T-helper 1 cell treated with Interleukin-12 subunit alpha and Interleukin-12 subunit beta and Interleukin-4 antibody, amounts not matched to agents 30 ng/mL and 1 ng/mL, for 36 hours (primary cell): ENCODE results near the gene ADAMTS7. TPM values are rescaled to one million over a fixed set of nuclear protein-coding genes. Genes with fewer than 3 reads are reported as not detected.
"Not testable (repeated sequence)": the region's sequence is repeated elsewhere in the genome, so short reads cannot be mapped to it uniquely, and the experiment has no call there.

Experiments used
- intact Hi-C: fragments of 100-400 bp; cut with micrococcal nuclease; formaldehyde crosslinking; loops from one replicate; pipeline ENCODE4 v1.15.1; 2024
- total RNA-seq: library from RNA; stranded (reverse); gene quantifications from 2 replicates; pipeline ENCODE4 v1.2.3, GENCODE V29; 2022

The ADAMTS7 gene
- total RNA-seq, 1 donor from 2014 or later, result 0.32 TPM

DNA sequence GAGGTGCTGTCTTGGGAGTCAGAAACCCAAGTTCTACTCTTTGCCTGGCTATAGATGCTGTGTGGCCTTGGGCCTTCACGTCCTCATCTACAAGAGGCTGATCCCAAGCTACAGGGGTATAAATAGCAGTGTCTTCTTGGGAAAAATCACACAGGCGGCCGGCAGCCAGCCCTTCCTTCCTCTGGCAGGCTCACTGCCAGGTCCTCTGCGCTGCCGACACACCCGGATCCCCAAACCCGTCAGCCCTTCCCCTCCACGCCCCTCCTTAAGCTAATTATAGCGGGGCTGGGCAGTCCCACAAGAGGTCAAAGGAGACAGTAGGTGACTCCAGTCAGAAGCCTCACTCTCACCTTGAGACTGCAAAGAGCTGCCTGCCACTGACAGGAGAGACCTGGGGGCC is 31.3 kb downstream of the ADAMTS7 start:
- intact Hi-C loops, result not testable (repeated sequence)

DNA sequence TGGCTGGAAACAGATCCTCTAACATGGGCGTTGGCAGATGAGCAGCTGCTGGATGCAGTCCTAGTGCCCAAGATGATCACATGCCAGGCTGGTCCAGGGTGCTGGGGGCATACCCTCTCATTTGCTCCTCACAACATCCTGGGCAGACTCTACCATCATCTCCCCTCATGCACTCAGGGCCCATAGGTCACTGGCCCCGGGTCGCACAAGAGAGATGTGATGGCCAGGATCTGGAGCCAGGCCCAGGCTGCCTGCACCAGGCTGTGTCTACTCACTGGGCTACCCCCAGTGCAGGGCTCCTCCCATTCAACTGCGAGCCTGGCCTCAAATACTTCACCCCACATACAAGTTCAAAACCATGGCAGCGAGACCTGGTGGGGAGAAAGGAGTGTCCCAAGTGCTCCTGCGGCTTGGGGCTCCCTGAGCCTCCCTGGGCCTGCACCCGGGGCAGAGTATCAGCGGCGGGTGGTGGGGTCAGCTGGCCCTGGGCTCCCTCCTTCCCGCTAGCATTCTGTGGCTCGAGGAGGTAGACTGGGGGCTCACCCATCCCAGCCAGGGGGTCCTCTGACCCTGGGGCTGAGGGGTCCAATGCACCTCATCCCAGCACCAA is 32.0 kb downstream of the ADAMTS7 start:
- intact Hi-C loops, result not testable (repeated sequence)

DNA sequence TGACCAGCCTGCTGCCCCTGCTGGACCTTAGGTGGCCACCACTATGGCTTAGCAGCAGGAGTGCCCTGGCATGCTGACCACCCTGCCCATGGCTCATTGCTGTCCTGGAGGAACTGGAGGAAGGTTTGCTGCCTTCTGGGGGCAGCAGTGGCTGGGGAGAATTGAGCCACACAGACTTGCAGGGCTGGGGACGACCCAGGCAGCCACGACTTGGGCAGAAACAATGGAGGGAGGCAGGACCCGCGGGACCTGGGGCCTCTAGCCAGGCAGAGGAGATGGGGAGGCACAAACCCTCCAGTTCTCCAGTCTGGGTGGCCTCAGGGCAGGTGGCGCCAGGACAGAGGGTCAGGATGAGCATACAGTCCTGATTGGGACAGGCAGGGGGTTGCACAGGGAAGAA is 32.8 kb downstream of the ADAMTS7 start:
- intact Hi-C loops, result no loop called here

DNA sequence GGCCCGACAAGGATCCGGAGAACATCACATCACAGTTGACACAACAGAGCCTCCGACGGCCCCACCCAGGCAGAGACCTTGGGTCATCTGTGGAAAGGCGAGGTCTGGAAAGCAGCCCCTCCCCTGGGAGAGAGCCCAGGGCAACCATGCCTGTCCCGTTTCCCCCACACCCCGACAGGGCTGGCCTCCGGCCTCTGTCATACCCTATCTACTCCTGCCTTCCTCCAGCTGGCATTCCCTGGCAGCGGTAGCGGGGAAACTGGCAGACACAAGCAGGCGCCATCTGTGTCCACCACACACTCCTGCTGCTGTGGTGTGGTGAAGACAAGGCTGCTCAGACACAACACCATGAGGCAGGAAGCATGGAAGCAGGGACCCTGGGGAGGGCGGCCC is 33.3 kb downstream of the ADAMTS7 start:
- intact Hi-C loops, result not testable (repeated sequence)

DNA sequence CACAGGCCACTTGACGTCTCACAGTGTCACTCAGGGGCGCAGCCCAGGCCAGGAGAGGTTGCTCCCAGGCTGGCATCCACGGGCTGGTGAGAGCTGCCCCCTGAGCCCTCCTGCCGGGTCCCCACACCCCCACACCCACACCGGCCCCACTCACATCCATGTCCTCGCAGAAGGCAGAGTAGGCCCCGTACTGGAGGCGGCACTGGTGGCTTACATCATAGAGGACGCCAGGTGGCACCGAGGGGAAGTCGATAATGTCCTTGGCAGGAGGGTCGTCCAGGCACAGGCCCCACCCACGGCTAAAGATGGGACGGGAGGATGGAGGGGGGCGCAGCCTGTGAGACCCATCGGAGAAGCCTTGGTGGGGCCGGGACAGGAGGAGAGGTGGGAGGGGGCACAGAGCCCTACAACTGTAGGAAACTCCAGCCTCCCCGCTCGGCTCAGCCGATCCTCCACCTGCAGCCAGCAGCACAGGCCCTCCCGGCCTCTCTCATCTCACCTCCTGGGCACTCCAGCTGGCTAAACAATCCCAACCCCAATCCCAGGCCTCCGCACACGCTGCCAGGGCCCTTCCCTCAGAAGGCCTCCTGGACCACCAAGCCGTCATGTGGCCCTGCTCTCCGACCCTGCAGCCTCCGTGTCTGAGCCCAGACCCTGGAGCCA is 33.8 kb downstream of the ADAMTS7 start:
- intact Hi-C loops, result not testable (repeated sequence)

DNA sequence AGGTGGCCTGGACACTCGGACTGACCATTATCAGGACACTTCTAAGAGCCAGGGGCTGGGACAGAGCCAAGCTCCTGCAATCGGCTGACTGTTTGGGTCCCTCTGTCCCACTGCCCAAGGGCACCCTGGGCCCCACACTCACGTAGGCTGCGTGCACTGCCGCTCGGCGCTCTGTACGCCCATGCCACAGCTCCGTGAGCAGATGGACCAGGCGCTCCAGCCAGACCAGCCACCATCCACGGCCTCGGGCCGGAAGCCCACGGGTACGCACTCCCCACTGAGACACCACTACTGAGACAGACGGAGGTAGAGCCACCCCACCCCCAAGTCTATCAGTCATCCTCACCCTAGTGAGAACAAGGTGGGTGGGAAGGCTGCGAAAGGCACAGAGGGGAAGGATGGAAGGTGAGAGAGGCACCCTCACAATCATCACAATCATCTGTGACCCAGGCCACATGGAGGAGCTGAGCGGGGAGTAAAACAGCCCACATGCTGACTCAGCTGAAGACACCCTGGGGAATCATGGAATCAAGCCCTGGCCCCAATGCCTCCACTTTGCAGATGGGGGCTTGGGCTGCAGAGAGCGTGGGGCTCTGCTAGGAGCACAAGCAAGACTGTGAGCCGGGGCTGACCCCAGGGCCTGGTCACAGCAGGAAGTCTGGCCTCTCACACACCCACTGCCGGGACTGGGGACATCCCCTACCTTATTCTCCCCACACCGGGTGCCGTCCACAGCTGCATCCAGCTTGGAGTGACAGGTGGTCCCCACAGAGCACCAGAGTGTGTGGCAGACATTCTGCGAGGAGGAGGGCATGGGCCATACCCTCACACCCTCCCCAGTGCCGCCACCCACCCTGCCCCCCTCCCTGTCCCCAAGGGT is 35.0 kb downstream of the ADAMTS7 start:
- intact Hi-C loops, result not testable (repeated sequence)

DNA sequence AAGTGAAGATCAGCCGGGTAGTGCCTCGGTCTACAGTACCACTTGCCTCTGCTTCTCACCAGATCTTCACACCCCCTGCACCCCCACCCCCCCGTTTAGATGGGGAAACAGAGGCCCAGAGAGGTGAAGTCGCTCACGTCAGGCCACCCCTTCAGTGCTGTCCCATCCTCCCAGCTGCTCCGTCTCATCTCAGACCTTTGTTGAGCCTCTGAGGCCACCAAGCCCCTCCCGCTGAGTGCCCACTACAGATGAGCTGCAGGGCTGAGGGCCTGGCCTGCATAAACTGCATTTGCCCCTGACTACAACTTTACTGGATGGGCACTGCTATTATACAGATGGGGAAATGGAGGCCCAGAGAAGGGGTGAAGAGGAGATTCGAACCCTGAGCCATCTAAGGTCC is 35.8 kb downstream of the ADAMTS7 start:
- intact Hi-C loops, result no loop called here

DNA sequence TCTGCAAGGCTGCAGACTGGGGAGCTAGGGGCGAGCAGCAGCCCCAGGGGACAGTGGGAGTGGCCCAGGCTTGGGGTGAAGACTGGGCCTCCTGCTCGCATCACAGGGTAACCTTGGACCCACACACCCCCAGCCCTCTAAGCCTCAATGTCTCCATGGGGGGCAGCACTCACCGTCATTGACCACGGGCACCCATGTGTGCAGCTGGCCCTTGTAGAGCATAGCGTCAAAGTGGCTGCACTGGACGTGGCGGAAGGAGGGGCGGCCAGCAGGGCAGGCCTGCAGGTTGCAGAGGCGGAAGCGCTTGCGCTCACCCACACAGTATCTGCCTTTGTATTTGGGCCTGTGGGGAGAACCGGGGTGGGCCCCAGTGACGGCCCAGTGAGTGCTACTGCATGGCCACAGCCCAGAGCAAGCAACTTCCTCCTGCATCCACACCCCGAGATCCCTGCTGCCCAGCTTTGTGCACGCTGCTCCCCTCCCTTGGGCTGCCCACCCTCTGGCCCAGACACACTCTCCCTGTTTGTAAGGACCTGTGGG is 36.7 kb downstream of the ADAMTS7 start:
- intact Hi-C loops, result not testable (repeated sequence)

DNA sequence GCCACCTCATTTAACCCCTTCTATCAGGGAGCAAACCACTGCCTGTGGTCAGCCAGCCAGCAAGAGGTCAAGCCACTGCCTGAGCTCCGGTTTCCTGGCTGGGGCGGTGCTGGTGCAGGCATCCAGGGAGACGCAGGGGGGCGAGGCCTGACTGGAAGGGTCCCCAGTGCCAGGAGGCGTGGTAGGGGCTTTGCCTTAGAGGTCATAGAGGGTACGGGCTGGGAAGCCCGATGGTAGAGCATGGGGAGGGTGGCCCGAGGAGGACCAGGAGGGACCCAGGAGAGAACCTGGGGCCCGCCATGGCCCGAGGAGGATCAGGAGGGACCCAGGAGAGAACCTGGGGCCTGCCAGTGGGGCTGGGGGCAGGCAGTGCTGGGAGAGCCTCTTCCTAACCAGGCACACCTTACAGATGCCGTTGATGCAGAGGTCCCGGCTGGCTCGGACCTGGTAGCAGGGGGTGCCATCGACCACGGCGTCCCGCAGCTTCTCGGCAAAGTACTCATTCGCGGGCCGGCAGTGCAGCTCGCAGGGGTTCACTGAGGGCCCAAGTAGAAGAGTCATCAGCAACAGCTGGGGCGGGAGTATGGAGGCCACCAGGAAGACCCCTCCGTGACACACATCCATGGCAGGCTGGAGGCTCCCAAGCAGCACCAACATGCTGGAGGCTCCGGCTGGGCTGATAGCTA is 37.4 kb downstream of the ADAMTS7 start:
- intact Hi-C loops, result not testable (repeated sequence)

DNA sequence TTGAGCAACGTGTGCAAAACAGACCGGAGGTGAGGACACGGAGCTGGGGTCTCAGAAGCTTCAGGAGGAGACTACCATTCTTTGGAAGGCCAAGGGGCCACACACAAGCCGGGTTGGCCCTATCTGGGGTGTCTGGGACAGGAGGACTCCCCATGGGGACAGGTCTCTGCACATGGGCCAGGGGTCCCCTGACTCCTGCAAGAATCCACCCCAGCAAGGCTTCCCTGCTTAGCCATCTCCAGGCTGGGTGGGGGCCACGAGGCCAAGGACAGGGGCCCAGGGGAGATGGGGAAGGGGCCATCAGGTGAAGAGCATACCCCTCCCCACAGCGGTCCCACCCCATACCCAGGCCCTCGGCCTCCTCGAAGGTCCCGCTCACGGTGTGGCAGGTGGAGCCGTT is 38.5 kb downstream of the ADAMTS7 start:
- intact Hi-C loops, result no loop called here

DNA sequence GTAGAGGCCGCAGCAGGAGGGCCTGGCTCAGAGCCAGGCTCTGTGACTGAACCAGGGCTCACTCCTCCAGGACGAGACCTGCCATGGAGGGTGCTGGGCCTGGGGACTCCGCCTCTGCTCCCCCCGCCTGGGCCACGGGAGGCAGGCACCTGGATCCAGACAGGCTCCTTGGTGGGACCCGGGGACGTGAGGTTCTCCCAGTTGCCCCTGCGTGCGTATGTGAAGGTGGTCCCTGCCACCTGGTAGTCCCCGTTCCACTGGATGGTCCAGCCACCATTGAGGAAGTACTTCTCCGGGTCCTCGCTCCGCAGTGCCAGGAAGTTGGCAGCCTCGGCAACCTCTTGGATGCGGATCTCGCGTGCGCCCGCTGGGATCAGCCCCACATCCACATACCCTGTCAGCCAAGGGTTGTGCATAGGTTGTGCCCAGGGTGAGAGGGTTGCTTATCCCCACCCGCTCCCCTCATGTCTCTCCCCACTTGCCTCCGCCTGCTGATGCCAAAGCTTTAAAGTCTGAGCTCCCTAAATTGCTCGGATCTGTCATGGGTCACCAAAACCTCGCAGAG is 39.7 kb downstream of the ADAMTS7 start:
- intact Hi-C loops, result not testable (repeated sequence)

DNA sequence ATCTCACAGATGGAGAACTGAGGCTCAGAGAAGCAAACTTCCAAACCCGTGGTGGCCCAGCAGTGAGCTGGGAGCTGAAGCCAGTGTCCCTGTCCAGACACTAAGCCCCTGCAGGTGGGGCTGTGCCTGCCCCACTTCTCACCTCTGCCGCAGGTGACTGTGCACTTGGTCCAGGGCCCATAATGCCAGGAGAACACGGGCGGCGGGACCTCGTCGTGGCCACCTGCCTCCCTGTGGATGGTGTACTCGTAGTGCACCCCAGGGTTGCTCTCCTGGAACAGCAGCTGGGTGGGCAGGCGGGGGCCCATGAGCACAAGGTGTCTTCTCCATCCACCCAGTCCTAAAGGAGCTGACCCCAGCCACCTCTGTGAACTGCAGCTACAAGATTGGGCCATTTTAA is 40.2 kb downstream of the ADAMTS7 start:
- intact Hi-C loops, result not testable (repeated sequence)

DNA sequence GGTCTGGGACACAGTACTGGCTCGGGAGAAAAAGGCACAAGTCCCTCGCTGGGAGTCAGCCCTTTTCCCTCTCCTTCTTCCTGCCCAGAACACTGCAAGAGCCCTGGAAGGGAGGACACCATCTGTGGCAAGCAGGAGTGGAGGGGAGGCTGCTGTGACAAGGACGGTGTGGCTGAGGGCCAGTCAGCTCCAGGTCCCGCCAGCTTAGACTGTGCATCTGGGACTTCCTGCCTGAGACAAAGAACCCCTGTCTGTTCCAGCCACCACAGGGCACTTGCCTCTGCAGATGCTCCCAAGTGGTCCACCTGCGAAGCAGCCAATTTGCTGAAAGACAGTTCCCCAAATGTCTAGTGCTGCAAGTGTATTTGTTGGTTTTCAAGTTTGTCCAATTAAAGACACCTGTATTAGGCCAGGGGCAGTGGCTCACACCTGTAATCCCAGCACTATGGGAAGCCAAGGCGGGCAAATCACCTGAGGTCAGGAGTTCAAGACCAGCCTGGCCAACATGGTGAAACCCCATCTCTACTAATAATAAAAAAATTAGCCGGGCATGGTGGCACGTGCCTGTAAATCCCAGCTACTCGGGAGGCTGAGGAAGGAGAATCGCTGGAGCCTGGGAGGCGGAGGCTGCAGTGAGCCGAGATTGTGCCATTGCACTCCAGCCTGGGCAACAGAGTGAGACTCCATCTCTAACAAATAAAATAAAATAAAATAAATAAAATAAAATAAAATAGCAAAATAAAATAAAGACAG is 41.6 kb downstream of the ADAMTS7 start:
- intact Hi-C loops, result loop anchor here (5.0 kb wide), 1 partner anchor 782 kb away; no protein-coding TSS in a partner anchor

DNA sequence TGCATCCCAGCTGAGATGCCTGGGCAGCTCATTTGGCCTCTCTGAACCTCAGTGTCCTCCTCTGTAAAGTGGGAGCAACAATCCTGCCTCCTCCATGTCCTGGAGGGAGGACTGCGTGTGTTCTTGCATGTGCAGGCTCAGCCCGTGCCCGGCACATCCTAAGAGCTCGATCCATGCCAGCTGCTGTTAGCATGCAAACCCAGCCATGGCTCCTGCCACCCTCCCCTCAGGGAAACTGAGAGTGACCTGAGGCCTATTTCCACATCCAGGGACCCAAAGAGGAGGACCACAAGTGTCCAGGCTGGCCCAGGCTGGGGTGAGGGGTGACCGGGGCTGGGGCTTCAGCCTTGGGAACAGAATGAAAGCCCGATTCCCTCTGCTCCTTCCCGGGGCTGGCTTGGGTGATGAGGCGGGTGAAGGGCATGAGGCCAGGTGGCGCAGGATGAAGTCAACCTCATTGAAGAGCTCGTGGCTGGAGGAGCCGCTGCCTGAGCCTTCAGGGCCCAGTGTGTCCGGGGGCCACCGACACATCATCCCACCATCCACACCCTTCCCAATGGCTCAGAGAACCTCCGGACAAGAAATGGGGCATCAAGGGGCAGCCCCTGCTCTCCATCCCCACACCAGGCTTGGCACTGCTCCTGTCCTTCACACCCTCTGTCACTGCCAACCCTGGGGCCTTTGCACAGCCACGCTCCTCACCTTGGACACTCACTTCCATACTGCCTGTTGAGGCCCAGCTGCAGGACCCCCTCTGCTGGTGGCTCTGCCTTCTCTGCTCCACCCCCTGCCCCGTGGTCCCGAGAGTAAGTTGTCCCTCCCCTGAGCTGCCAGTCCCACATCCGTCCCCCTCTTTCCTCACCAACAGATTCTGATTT is 42.5 kb downstream of the ADAMTS7 start:
- intact Hi-C loops, result loop anchor here (5.0 kb wide), 1 partner anchor 781 kb away; no protein-coding TSS in a partner anchor

DNA sequence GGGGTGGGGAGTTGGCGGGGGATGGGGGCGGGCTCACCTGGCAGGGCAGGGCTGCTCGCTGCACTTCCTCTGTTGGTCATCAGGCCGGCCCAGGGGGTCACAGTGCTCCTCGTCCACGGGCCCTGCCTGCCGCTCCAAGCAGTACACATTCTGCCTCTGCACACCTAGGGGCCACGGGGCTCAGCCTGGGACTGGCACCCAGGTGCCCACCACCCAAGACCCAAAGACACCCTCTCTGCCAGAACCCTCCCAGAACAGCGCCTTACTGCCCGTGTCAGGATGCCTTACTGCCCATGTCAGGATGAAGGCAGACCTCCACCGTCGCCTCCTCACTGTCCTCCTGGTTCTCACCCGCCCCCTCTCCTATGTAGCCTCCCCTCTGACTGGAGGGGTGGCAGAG is 43.2 kb downstream of the ADAMTS7 start:
- intact Hi-C loops, result loop anchor here (5.0 kb wide), 1 partner anchor 781 kb away; no protein-coding TSS in a partner anchor

DNA sequence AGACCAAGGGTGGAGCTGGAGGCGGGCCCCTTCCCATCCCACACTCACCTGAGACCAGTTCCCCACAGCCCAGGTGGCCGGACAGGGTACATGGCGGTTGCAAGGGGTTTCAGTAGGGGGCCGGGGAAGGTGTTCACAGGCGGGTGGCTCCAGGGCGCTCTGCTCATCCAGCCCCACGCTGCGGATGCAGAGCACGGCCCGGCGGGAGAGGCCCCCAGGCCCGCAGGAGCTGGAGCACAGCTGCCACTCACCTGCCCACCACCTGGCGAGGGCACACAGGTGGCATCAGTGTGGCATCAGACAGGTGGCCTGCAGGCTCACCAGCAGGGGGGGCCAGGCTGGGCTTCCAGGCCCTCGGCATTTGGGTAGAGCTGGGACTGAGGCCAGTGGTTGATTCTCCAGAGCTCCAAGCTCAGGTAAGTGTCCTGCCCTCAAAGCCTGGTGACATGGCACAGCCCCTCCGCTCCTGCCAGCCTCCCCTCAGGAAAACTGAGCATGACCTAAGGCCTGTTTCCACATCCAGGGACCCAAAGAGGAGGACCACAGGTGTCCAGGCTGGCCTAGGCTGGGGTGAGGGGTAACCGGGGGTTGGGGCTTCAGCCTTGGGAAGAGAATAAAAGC is 43.8 kb downstream of the ADAMTS7 start:
- intact Hi-C loops, result loop anchor here (5.0 kb wide), 1 partner anchor 780 kb away; no protein-coding TSS in a partner anchor

DNA sequence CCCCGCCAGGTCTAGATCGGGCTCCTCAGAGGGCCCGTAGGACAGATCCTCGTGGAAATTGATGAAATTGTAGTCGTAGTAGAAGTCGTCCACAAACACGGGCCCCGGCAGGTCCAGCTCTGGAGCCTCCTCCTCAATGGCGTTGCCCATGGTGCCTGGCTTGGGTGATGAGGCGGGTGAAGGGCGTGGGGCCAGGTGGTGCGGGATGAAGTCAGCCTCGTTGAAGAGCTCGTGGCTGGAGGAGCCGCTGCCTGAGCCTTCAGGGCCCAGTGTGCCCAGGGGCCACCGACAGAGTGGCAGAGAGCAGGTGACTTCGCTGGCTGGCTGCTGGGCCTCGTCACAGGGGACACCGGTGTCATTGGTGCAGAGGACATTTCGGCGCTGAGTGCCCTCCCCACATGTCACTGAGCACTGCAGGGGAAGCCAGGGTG is 44.6 kb downstream of the ADAMTS7 start:
- intact Hi-C loops, result loop anchor here (5.0 kb wide), 1 partner anchor 779 kb away; no protein-coding TSS in a partner anchor

DNA sequence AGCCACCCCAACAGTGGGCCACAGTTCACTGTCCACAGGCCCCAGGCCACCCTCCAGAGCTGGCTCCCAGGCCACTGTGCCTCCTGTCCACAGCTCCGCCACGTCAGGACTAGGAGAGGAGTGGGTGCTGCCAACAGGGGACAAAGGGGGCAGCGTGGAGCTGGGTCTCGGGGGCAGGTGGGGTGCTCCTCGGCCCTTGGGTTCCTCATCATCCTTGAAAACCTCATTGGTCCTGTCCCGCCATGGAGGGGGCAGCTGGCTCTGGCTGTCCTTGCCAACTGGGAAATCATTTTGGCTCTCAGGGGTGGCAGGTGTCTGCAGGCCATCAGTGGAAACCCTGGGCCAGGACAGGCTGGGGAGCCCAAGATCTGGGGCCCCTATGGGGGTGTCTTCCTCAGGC is 45.2 kb downstream of the ADAMTS7 start:
- intact Hi-C loops, result loop anchor here (5.0 kb wide), 1 partner anchor 779 kb away; no protein-coding TSS in a partner anchor
